GM18505 (cell line): ENCODE data around the gene AQP11.
"Not testable (repeated sequence)": the region's sequence is repeated elsewhere in the genome, so short reads cannot be mapped to it uniquely, and the experiment has no call there.

Experiments
- ATAC-seq: cut with Tn5 transposase; IDR thresholded peaks from one replicate; pipeline ENCODE4 v1.9.1; 2021; ENCODE audit not compliant: unreplicated experiment
- POLR2A ChIP-seq: IDR thresholded peaks from 4 replicates; pipeline ENCODE4 v1.6.1; 2011; ENCODE audit warnings: borderline replicate concordance; ENCODE audit not compliant: insufficient read depth, insufficient read length; ENCODE audit errors: extremely low read depth

Gene AQP11

DNA sequence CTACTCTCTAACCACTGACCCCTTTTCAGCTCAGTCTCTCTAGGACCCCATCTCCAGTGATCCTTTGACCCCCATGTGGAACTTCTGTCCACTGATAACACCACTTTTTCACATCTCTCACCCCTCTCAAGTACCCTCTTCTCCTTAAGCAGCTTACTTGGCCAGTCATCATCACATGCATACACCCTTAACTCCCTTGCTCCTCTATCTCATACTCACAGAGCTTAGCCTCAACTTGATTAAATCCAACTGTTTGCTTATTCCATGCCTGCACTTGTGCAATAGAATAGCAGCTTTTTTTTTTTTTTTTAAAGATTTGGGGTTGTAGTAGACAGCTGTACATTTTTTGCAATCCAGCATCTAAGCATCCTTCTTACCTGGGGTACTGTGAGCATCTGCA, 22.2 kb downstream of the AQP11 start:
- TF ChIP-seq POLR2A, result no peak
- no peak for ATAC-seq

- ATAC-seq, result no peak
- TF ChIP-seq POLR2A, result no peak
Observed at GRCh38 chr11:77617892-77618291, 28.1 kb downstream of the AQP11 start.

DNA sequence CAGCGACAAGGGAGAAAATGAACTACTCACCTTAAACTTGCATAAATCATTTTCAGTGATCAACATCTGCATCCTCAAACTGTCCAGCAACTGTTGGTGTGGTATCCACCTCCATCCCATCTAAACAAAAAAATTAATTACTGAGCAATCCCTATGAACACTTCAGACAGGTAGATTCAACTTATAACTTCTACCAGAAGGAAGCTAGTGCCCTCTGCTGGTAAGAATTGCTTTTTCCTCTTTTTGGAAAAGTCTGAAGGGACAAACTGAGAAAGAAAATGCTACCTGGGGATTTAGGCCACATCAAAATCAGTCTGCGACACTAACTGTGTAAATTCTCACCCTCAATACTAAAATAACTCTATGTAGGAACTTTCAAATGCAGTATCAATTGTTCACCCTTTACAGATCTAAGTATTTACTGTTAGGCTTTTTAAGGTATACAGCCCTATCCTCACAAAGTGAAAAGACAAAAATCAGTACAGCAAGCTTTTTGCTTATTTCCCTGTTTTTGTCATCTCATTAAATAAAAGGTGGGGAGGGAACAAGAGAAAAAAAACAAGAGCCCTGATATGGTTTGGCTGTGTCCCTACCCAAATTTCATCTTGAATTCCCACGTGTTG, 29.9 kb downstream of the AQP11 start:
- ATAC-seq, result no peak
- TF ChIP-seq POLR2A, result no peak

DNA sequence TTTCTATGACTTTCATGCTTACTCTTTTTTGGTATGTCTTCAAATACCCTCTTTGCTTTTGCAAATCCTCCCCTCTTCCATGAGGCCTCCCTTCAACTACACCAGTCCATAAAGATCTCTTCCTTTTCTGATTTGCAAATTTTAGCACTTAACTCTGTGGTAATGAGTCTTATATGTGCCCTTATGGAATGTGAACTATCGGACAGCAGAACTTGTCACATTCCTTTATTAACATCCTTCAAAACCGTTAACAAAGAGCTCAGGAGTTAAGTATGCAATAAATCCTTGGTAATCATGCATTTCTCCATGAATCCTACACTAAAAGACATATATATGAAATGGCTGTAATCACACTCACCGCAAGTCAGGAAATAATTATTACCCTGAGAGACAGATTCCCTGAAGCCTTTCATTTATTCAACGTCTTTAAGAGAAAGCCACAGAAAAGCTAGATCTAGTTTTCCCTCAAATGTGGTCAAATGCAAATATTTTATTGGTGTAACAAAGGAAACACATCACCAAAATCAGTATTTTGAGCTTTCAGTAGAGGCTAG, 40.5 kb downstream of the AQP11 start:
- ATAC-seq, result no peak
- no peak for TF ChIP-seq POLR2A

DNA sequence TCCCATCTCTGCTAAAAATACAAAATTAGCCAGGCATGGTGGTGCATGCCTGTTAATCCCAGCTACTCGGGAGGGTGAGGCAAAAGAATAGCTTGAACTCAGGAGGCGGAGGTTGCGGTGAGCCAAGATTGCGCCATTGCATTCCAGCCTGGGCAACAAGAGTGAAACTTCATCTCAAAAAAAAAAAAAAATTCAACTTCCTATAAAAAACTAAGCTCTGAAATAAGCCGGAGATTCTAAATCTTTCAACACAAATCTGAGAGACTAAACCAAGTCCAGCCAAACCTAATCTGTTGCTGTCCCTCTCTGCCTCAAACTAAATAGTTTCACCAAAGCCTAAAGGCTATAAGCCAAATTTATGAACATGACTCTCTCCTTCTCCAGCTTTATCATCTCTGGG, 44.2 kb downstream of the AQP11 start:
- ATAC-seq, result not testable (repeated sequence)

GRCh38 chr11:77636731-77637344, 47.1 kb downstream of the AQP11 start:
- no peak for ATAC-seq
- TF ChIP-seq POLR2A, result no peak

DNA sequence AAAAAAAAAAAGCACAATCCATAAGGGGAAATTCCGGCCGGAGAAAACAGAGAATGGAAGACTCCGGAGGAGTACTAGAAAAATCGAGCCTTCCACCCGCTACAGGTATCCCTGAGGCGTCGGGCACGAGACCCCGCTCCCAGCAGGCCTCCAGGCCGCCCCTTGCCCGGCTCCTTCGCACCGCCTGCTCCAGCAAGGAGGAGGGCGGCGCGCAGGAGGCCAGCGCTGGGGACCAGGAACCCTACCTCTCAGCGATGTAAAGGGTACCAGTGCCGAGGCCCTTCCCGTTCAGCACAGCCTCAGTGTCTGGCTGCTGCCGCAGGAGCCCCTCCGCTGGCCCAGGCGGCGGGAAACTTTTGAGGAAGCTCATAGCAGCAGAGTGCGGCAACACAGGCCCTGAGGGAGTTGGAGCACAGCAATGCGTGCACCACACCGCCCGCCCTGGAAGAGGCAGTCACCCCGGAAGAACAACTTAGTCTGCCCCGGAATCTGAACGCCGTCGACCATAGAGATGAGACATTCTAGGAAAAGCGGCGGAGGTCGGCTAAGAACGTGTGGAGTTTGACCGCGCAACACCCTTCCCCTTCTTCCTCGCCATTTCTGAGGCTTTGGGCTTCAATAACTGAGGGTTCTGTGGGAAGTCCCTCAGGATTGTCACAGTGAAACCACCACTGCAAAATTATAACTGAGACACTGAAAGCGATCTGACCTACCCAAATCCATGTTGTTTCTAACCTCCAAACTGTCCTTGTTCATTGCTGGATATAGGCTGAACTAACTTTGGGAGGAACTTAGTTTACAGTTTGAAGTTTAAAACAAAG, 47.8 kb downstream of the AQP11 start, which contains the start of gene CLNS1A:
CLNS1A (minus strand) TSS at position 450 of the 821 bp plus-strand sequence; CDS start at position 370, 80 bp downstream.
- peak; percentile 94 for ATAC-seq
- peak; percentile 94 for TF ChIP-seq POLR2A

DNA sequence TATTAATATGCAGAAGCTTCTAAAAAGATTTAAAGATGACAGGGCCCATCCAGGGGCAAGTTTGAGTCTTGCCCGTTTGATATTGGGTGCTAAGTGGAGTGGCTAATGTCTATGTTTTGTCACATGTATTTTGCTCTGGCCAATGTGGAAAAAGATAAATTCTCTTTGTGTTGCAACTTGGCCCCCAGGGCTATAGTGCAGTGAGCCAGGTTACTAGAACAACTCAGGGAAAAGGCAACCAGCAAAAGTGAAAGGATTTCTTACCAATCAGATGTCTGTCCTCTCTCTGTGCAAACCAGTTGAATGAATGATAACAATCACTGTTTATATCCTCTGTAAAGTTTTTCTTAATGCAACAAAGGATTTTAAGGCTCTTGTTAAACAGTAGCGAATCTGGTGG, 52.5 kb downstream of the AQP11 start:
- TF ChIP-seq POLR2A, result no peak
- ATAC-seq, result no peak

DNA sequence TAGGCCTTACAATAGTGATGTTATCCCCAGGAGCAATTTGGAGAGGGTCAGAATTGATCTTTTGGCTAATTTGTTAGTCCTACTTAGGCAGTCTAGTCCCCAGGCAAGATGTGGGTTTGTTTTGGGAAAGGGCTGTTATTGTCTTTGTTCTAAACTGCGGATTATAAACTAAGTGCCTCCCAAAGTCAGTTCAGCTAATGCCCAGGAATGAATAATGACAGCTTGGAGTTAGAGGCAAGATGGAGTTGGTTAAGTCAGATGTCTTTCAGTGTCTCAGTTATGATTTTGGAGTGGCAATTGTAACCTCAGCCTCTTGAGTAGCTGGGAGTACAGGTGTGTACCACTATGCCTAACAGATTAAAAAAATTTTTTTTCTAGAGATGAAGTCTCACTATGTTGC, 55.1 kb downstream of the AQP11 start:
- TF ChIP-seq POLR2A, result no peak
- no peak for ATAC-seq

DNA sequence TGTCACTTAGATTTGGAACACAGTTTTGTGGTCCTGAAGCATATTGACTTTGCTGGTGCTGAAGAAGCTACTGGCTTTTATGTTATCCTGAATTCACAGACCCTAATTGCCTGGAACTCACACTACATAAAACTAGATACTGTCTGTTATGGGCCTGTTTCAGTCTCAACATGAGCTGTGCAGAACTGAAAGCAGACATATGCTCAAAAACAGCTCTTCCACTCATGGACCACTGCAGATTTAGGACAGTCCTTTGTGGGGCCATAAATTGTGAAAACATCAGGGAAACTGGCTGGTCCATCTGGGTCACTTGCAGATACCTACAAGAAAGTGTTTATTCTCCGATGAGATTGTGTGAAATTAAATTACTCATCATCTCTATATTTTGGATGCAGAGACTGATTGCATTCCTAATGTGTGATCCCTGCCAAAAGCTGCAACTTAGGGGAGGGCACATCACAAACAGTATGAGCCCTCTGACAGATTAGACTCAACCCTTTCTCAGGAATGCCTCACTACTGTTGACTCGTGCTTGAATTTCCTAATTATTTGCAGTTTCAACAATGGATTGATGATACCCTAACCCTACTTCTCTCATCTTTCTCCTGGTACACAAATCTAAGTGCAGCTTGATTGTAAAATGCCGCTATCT, 58.0 kb downstream of the AQP11 start:
- ATAC-seq, result no peak

GRCh38 chr11:77650123-77650522, 60.4 kb downstream of the AQP11 start:
- TF ChIP-seq POLR2A, result no peak
- ATAC-seq, result no peak

More for the DNA sequence above, 58.0 kb downstream of the AQP11 start:
- TF ChIP-seq POLR2A, result no peak

- ATAC-seq, result no peak
- TF ChIP-seq POLR2A, result no peak
Observed at GRCh38 chr11:77654770-77655434, 65.1 kb downstream of the AQP11 start.

DNA sequence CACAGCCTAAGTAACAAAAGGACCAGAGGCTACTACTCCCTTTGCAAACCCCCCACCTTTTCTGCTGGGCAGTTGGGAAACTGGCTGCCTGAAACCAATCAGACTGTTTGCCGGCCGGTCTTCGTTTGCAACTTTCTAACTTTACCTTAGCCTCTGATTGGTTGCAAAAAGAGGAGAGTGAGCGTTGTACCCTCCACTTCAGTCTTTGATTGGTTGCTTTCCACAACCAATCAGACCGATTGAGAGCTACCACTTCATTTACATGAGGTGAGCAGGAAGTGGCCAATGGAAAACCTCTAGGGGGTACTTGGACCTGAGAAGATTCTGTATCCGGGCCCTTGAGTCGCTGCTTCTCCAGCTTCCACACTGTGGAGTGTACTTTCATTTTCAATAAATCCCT, 66.6 kb downstream of the AQP11 start:
- TF ChIP-seq POLR2A, result no peak
- ATAC-seq, result no peak

DNA sequence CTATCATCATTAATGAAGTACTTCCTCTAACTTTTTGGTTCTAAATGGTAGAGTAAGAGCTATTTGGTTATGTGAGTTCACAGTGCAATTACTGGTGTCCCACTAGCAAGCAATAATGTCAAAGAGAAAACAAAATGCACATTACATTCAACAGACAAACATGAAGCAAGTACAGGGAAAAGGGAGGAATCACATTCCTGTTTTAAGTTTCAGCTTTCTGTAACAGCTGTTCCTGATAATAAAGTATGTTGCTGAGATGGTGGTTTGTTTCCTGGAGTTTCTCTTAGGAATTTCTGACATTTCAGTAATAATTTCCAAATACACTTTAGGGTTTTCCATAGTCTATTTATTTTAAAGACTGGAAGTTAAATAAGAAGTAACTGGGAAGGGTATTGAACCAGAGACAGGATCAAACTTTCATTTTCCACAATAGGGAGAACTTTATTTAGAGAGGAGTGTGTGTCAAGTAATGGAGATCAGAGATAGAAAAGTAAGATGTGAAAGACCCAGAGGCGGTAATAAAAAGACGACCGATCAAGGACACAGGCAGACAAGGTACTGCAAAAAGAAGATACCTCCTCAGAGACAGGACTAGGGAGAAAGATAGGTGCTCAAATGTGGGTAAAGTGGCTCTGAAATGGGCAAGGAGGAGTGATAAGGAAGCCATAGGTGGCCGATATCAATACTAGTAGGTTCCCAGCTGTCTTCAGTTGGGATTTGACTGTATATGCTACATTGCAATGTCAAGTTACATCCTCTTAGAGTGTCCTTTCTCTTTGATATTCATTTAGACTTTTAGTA, 68.7 kb downstream of the AQP11 start:
- ATAC-seq, result no peak
- no peak for TF ChIP-seq POLR2A
